Measurements from ENCODE around the gene RRH. TPM values are rescaled to one million over a fixed set of nuclear protein-coding genes. Genes with fewer than 3 reads are reported as not detected.
"Not testable (repeated sequence)": the region's sequence is repeated elsewhere in the genome, so short reads cannot be mapped to it uniquely, and the experiment has no call there.

The RRH gene
- total RNA-seq, 2 donors from 2014 or later: 0.42 to 0.78 TPM

- Mint-ChIP-seq H3K36me3 (ENCODE audit: low read depth) (no peaks in the 10 kb centered on the region), H3K27me3 (no peaks in the 10 kb centered on the region), H3K4me3 (no peak overlapping the region), H3K27ac (no peak overlapping the region), H3K9me3 (peaks cover 3% of the 10 kb centered on the region), H3K4me1 (no peaks in the 10 kb centered on the region)
- no peak for ATAC-seq (replicated peaks)
These were observed 34.2 kb downstream of the RRH start for GRCh38 chr4:109861916-109862511.

- Mint-ChIP-seq H3K4me1 (no peaks in the 10 kb centered on the region), H3K27me3 (no peaks in the 10 kb centered on the region), H3K9me3 (no peaks in the 10 kb centered on the region), H3K27ac (no peak overlapping the region), H3K36me3 (ENCODE audit: low read depth) (no peaks in the 10 kb centered on the region), H3K4me3 (no peak overlapping the region)
- no peak for ATAC-seq (replicated peaks)
These were observed 36.4 kb downstream of the RRH start for GRCh38 chr4:109864134-109864533.

- Mint-ChIP-seq H3K36me3 (ENCODE audit: low read depth) (no peaks in the 10 kb centered on the region), H3K27me3 (no peaks in the 10 kb centered on the region), H3K27ac (no peak overlapping the region), H3K9me3 (no peaks in the 10 kb centered on the region), H3K4me1 (no peaks in the 10 kb centered on the region), H3K4me3 (no peak overlapping the region)
- no peak for ATAC-seq (replicated peaks)
These were observed 42.3 kb downstream of the RRH start for GRCh38 chr4:109870061-109870460.

- no peaks in the 10 kb centered on the region for H3K9me3 Mint-ChIP-seq
- H3K27ac Mint-ChIP-seq: no peak overlapping the region
These were observed 44.3 kb downstream of the RRH start for GRCh38 chr4:109872065-109872464.

GRCh38 chr4:109872950-109873656, 45.3 kb downstream of the RRH start:
- Mint-ChIP-seq H3K9me3 (no peaks in the 10 kb centered on the region), H3K4me3 (no peak overlapping the region), H3K27ac (no peak overlapping the region), H3K36me3 (ENCODE audit: low read depth) (no peaks in the 10 kb centered on the region), H3K27me3 (peaks cover 4% of the 10 kb centered on the region), H3K4me1 (no peaks in the 10 kb centered on the region)
- ATAC-seq (replicated peaks): no peak

More at GRCh38 chr4:109872065-109872464, 44.3 kb downstream of the RRH start:
- H3K4me3 Mint-ChIP-seq: no peak overlapping the region
- no peak for ATAC-seq (replicated peaks)
- no peaks in the 10 kb centered on the region for H3K36me3 Mint-ChIP-seq (ENCODE audit: low read depth)
- H3K4me1 Mint-ChIP-seq: no peaks in the 10 kb centered on the region
- peaks cover 4% of the 10 kb centered on the region for H3K27me3 Mint-ChIP-seq

GRCh38 chr4:109873791-109874514, 46.2 kb downstream of the RRH start:
- H3K36me3 Mint-ChIP-seq (ENCODE audit: low read depth): no peaks in the 10 kb centered on the region
- H3K4me1 Mint-ChIP-seq: no peaks in the 10 kb centered on the region
- H3K27me3 Mint-ChIP-seq: peaks cover 4% of the 10 kb centered on the region
- H3K9me3 Mint-ChIP-seq: no peaks in the 10 kb centered on the region
- H3K27ac Mint-ChIP-seq: no peak overlapping the region
- H3K4me3 Mint-ChIP-seq: no peak overlapping the region
- no peak for ATAC-seq (replicated peaks)

- Mint-ChIP-seq H3K36me3 (ENCODE audit: low read depth) (no peaks in the 10 kb centered on the region), H3K4me1 (no peaks in the 10 kb centered on the region)
These were observed 47.3 kb downstream of the RRH start for GRCh38 chr4:109875106-109875505.

GRCh38 chr4:109875553-109875952, 47.8 kb downstream of the RRH start:
- H3K9me3 Mint-ChIP-seq; H3K4me3 Mint-ChIP-seq; H3K27ac Mint-ChIP-seq; H3K27me3 Mint-ChIP-seq; ATAC-seq (replicated peaks); H3K4me1 Mint-ChIP-seq; H3K36me3 Mint-ChIP-seq (ENCODE audit: low read depth): not testable (repeated sequence)

More at GRCh38 chr4:109875106-109875505, 47.3 kb downstream of the RRH start:
- no peak for ATAC-seq (replicated peaks)
- no peaks in the 10 kb centered on the region for H3K9me3 Mint-ChIP-seq
- no peak overlapping the region for H3K4me3 Mint-ChIP-seq
- H3K27ac Mint-ChIP-seq: no peak overlapping the region
- H3K27me3 Mint-ChIP-seq: peaks cover 8% of the 10 kb centered on the region

- no peak overlapping the region for H3K4me3 Mint-ChIP-seq
- ATAC-seq (replicated peaks): no peak
- no peak overlapping the region for H3K27ac Mint-ChIP-seq
- H3K9me3 Mint-ChIP-seq: no peaks in the 10 kb centered on the region
- H3K27me3 Mint-ChIP-seq: peaks cover 8% of the 10 kb centered on the region
- no peaks in the 10 kb centered on the region for H3K4me1 Mint-ChIP-seq
- no peaks in the 10 kb centered on the region for H3K36me3 Mint-ChIP-seq (ENCODE audit: low read depth)
These were observed 49.0 kb downstream of the RRH start for GRCh38 chr4:109876634-109877265.

GRCh38 chr4:109877400-109877799, 49.6 kb downstream of the RRH start:
- H3K4me1 Mint-ChIP-seq: no peaks in the 10 kb centered on the region
- ATAC-seq (replicated peaks): no peak
- H3K27me3 Mint-ChIP-seq: peaks cover 8% of the 10 kb centered on the region
- no peak overlapping the region for H3K4me3 Mint-ChIP-seq
- H3K27ac Mint-ChIP-seq: no peak overlapping the region
- H3K9me3 Mint-ChIP-seq: no peaks in the 10 kb centered on the region
- H3K36me3 Mint-ChIP-seq (ENCODE audit: low read depth): no peaks in the 10 kb centered on the region

GRCh38 chr4:109878355-109878754, 50.6 kb downstream of the RRH start:
- Mint-ChIP-seq H3K4me3 (no peak overlapping the region), H3K9me3 (no peaks in the 10 kb centered on the region), H3K4me1 (no peaks in the 10 kb centered on the region), H3K27me3 (peaks cover 8% of the 10 kb centered on the region), H3K27ac (no peak overlapping the region), H3K36me3 (ENCODE audit: low read depth) (no peaks in the 10 kb centered on the region)
- ATAC-seq (replicated peaks): no peak

- ATAC-seq (replicated peaks): no peak
- no peak overlapping the region for H3K27ac Mint-ChIP-seq
- peaks cover 8% of the 10 kb centered on the region for H3K27me3 Mint-ChIP-seq
- H3K9me3 Mint-ChIP-seq: no peaks in the 10 kb centered on the region
- no peaks in the 10 kb centered on the region for H3K36me3 Mint-ChIP-seq (ENCODE audit: low read depth)
- no peaks in the 10 kb centered on the region for H3K4me1 Mint-ChIP-seq
- H3K4me3 Mint-ChIP-seq: no peak overlapping the region
These were observed 51.3 kb downstream of the RRH start for GRCh38 chr4:109879081-109879480.

GRCh38 chr4:109879636-109880314, 52.0 kb downstream of the RRH start:
- H3K27me3 Mint-ChIP-seq: peaks cover 8% of the 10 kb centered on the region
- no peak overlapping the region for H3K4me3 Mint-ChIP-seq
- H3K27ac Mint-ChIP-seq: no peak overlapping the region
- H3K9me3 Mint-ChIP-seq: no peaks in the 10 kb centered on the region
- H3K4me1 Mint-ChIP-seq: no peaks in the 10 kb centered on the region
- no peak for ATAC-seq (replicated peaks)
- H3K36me3 Mint-ChIP-seq (ENCODE audit: low read depth): no peaks in the 10 kb centered on the region

GRCh38 chr4:109886303-109886702, 58.5 kb downstream of the RRH start:
- Mint-ChIP-seq H3K36me3 (ENCODE audit: low read depth) (no peaks in the 10 kb centered on the region), H3K9me3 (no peaks in the 10 kb centered on the region), H3K27me3 (no peaks in the 10 kb centered on the region), H3K27ac (no peak overlapping the region), H3K4me1 (no peaks in the 10 kb centered on the region), H3K4me3 (no peak overlapping the region)
- ATAC-seq (replicated peaks): no peak

All from activated T-helper 17 cell treated with anti-CD3 and anti-CD28 coated beads, Interleukin-2, amount 50 U/mL, for 72 hours (primary cell).